HCT116 (cell line): ENCODE measurements around the gene SCD5. TPM values are rescaled to one million over a fixed set of nuclear protein-coding genes. Genes with fewer than 3 reads are reported as not detected.
"Not testable (repeated sequence)": the region's sequence is repeated elsewhere in the genome, so short reads cannot be mapped to it uniquely, and the experiment has no call there.

ENCODE experiments used
- ATAC-seq: fragments of 200-7000 bp; cut with Tn5 transposase; 2 replicates; pipeline ENCODE4 v1.9.1; 2020; ENCODE audit warnings: mild to moderate bottlenecking, moderate library complexity
- BruUV-seq: library from RNA; stranded (reverse); fragments of 400-500 nt; replicated peaks from 2 replicates; lab custom pipeline; 2021; lab: Mats Ljungman, UMichigan
- CTCF ChIA-PET: fragments of 300-600 bp; sonication (Branson Sonifier 250); formaldehyde crosslinking; loops from one replicate; lab custom pipeline; 2021; ENCODE audit warnings: antibody characterized with exemption; lab: Charles Lee
- POLR2A ChIA-PET: fragments of 300-600, 350-600 bp; sonication (Branson Sonifier 250); formaldehyde crosslinking; loops from one replicate; lab custom pipeline; 2021; ENCODE audit warnings: antibody characterized with exemption; lab: Charles Lee
- RAD21 ChIA-PET, 2 experiments: fragments of 300-600 bp; sonication (Branson Sonifier 250); formaldehyde crosslinking; loops; one replicate each; lab custom pipeline; 2023; ENCODE audit warnings: low total read pairs in 2 of 2; ENCODE audit not compliant: uncharacterized antibody in 2 of 2, unreplicated experiment in 2 of 2, low non-redundant PET in 1 of 2; lab: Charles Lee
- DNase-seq: peaks from one replicate; pipeline ENCODE4 v3.0.0-alpha.2; 2010; ENCODE audit warnings: low read depth, low spot score
- H2AFZ ChIP-seq: fragments of 200-600 bp; shearing (Covaris generic), sonication (generic); 2 replicates; pipeline ENCODE4 v1.6.1; 2017; ENCODE audit warnings: low read depth, mixed run types, mixed read lengths, antibody characterized with exemption, low read length; ENCODE audit not compliant: poor library complexity, severe bottlenecking
- H3K27ac ChIP-seq: 2 replicates; pipeline ENCODE4 v1.5.1; 2012; ENCODE audit warnings: low read depth, low read length
- H3K27me3 ChIP-seq: fragments of 200-600 bp; sonication (generic); 2 replicates; pipeline ENCODE4 v1.6.1; 2016; ENCODE audit warnings: mixed run types, low read length, mixed read lengths; ENCODE audit not compliant: insufficient read depth
- H3K36me3 ChIP-seq, 2 experiments: fragments of 200-500 bp in 1 of 2; fragments of 200-600 bp in 1 of 2; sonication (Bioruptor generic) in 1 of 2; sonication (generic) in 1 of 2; 2 replicates each; pipeline versions ENCODE4 v1.5.1 to v1.6.1; 2014 to 2016; ENCODE audit warnings: low read length in 2 of 2, inconsistent platforms in 1 of 2, mixed read lengths in 1 of 2, mixed run types in 1 of 2; ENCODE audit not compliant: insufficient read depth in 2 of 2, control insufficient read depth in 1 of 2
- H3K4me1 ChIP-seq, 2 experiments: fragments of 200-600 bp in 1 of 2; sonication (generic) in 1 of 2; 2 replicates each; pipeline versions ENCODE4 v1.5.1 to v1.6.1; 2012 to 2017; ENCODE audit warnings: low read length in 2 of 2, inconsistent platforms in 1 of 2, mild to moderate bottlenecking in 1 of 2, mixed read lengths in 1 of 2, mixed run types in 1 of 2, moderate library complexity in 1 of 2; ENCODE audit not compliant: insufficient read depth in 2 of 2, control insufficient read depth in 1 of 2
- H3K4me2 ChIP-seq: fragments of 200-600 bp; sonication (generic); 2 replicates; pipeline ENCODE4 v1.6.1; 2017; ENCODE audit warnings: mixed run types, low read length, mixed read lengths
- H3K4me3 ChIP-seq, 2 experiments: fragments of 200-600 bp in 1 of 2; sonication (generic) in 1 of 2; replicated peaks in 1 of 2; 2 replicates each; pipeline ENCODE4 v1.5.1; 2011 to 2016; ENCODE audit warnings: low read length in 2 of 2, control low read depth in 1 of 2, low read depth in 1 of 2, mild to moderate bottlenecking in 1 of 2, mixed read lengths in 1 of 2, mixed run types in 1 of 2
- H3K79me2 ChIP-seq: fragments of 200-600 bp; sonication (generic); 2 replicates; pipeline ENCODE4 v1.6.1; 2017; ENCODE audit warnings: mild to moderate bottlenecking, mixed run types, low read length, moderate library complexity, mixed read lengths; ENCODE audit not compliant: insufficient read depth
- H3K9ac ChIP-seq: fragments of 200-600 bp; sonication (generic); 2 replicates; pipeline ENCODE4 v1.6.1; 2016; ENCODE audit warnings: low read length, mixed read lengths
- H3K9me2 ChIP-seq: fragments of 200-600 bp; sonication (generic), shearing (Covaris generic); 2 replicates; pipeline ENCODE4 v1.6.1; 2017; ENCODE audit warnings: mixed run types, mild to moderate bottlenecking, moderate library complexity; ENCODE audit not compliant: insufficient read depth
- H3K9me3 ChIP-seq, 2 experiments: fragments of 200-500 bp in 1 of 2; fragments of 200-600 bp in 1 of 2; sonication (Bioruptor generic) in 1 of 2; sonication (generic) in 1 of 2; 2 replicates each; pipeline ENCODE4 v1.6.1; 2014 to 2017; ENCODE audit warnings: low read length in 2 of 2, mixed read lengths in 2 of 2, inconsistent platforms in 1 of 2, low read depth in 1 of 2, mild to moderate bottlenecking in 1 of 2, mixed run types in 1 of 2, moderate library complexity in 1 of 2; ENCODE audit not compliant: control insufficient read depth in 1 of 2, insufficient read depth in 1 of 2
- H4K20me1 ChIP-seq: fragments of 200-600 bp; sonication (generic), shearing (Covaris generic); 2 replicates; pipeline ENCODE4 v1.6.1; 2017; ENCODE audit warnings: mixed run types, mild to moderate bottlenecking, moderate library complexity; ENCODE audit not compliant: insufficient read depth
- POLR2A ChIP-seq: IDR thresholded peaks from 2 replicates; pipeline ENCODE4 v1.7.0; 2011; ENCODE audit warnings: borderline replicate concordance; ENCODE audit not compliant: insufficient read depth, insufficient read length; ENCODE audit errors: extremely low read depth
- SRF ChIP-seq: IDR thresholded peaks from 2 replicates; pipeline ENCODE4 v1.6.1; 2012; ENCODE audit warnings: low read depth
- intact Hi-C: fragments of 100-400 bp; cut with micrococcal nuclease; formaldehyde crosslinking; loops from 2 replicates; pipeline ENCODE4 v1.10.0; 2022
- total RNA-seq: library from RNA; stranded (reverse); gene quantifications from one replicate; pipeline ENCODE4 v1.2.1, GENCODE V29; 2021; ENCODE audit not compliant: unreplicated experiment
- TF ChIP-seq, protein P1 (sequence below): IDR thresholded peaks from 2 replicates; pipeline ENCODE4 v1.6.1; 2011; ENCODE audit warnings: mild to moderate bottlenecking, low read length, moderate library complexity; ENCODE audit not compliant: insufficient replicate concordance; ENCODE audit errors: extremely low read depth

Gene SCD5
- total RNA-seq, 1 experiment from 2014 or later: 21.7 TPM

DNA sequence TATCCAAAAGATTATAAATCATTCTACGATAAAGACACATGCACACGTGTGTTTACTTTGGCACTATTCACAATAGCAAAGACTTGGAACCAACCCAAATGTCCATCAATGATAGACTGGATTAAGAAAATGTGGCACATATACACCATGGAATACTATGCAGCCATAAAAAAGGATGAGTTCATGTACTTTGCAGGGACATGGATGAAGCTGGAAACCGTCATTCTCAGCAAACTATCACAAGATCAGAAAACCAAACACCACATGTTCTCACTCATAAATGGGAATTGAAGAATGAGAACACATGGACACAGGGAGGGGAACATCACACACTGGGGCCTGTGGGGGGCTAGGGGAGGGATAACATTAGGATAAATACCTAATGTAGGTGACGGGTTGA lies 34.5 kb upstream of the SCD5 start:
- ATAC-seq, RAD21 ChIA-PET, H3K4me1 ChIP-seq, H3K79me2 ChIP-seq, H3K4me3 ChIP-seq, H4K20me1 ChIP-seq, H3K27ac ChIP-seq, CTCF ChIA-PET, H2AFZ ChIP-seq, BruUV-seq, H3K9me3 ChIP-seq, H3K9ac ChIP-seq, H3K9me2 ChIP-seq, POLR2A ChIA-PET, DNase-seq, H3K4me2 ChIP-seq, intact Hi-C loops, H3K27me3 ChIP-seq: not testable (repeated sequence)
- peaks cover 18 to 22% of the 10 kb centered on the region in 2 experiments for H3K36me3 ChIP-seq

DNA sequence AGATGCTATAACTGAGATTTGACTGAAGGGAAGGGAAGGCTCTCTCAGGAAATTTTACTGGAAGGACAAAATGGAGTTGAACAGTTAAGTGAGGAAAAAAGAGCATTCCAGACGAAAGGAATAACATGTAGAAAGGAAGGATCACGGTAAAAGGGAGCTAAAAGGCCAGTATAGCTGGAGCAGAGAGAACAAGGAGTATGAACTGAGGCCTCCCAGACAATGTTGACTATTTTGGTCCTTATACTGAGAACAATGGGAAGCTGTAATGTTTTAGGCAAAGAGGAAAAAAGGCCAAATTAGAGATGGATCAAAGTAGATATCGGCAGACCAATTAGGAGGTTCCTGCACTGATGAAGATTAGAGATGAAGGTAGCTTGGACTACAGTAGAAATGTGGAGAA lies 26.8 kb upstream of the SCD5 start:
- peaks cover 60 to 61% of the 10 kb centered on the region in 2 experiments for H3K36me3 ChIP-seq
- BruUV-seq: no TSS peak
- no peak overlapping the region for H3K4me3 ChIP-seq
- DNase-seq (no peak), ATAC-seq (no peak)
- H3K4me2 ChIP-seq: no peak overlapping the region
- TF ChIP-seq POLR2A (no peak), SRF (no peak)
- TF ChIP-seq, protein P1, sequence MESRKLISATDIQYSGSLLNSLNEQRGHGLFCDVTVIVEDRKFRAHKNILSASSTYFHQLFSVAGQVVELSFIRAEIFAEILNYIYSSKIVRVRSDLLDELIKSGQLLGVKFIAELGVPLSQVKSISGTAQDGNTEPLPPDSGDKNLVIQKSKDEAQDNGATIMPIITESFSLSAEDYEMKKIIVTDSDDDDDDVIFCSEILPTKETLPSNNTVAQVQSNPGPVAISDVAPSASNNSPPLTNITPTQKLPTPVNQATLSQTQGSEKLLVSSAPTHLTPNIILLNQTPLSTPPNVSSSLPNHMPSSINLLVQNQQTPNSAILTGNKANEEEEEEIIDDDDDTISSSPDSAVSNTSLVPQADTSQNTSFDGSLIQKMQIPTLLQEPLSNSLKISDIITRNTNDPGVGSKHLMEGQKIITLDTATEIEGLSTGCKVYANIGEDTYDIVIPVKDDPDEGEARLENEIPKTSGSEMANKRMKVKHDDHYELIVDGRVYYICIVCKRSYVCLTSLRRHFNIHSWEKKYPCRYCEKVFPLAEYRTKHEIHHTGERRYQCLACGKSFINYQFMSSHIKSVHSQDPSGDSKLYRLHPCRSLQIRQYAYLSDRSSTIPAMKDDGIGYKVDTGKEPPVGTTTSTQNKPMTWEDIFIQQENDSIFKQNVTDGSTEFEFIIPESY: no peak
- H3K79me2 ChIP-seq: 0 out of 2 replicates have a peak, but pooled peaks cover 2% of the 10 kb centered on the region
- ChIA-PET CTCF (interaction anchor here (1.2 kb wide), 1 partner anchor 16 kb away, joined by 3 read pairs; no protein-coding TSS in a partner anchor), RAD21 (no interaction called here), POLR2A (no interaction called here)
- no peak overlapping the region for H2AFZ ChIP-seq
- no peaks in the 10 kb centered on the region for H3K9me3 ChIP-seq
- no peak overlapping the region for H3K9ac ChIP-seq
- no peaks in the 10 kb centered on the region for H3K27me3 ChIP-seq
- H3K27ac ChIP-seq: no peak overlapping the region
- no peaks in the 10 kb centered on the region for H4K20me1 ChIP-seq
- no peaks in the 10 kb centered on the region for H3K4me1 ChIP-seq
- intact Hi-C loops: no loop called here
- H3K9me2 ChIP-seq: no peaks in the 10 kb centered on the region
